Neuron (in vitro differentiated cells): ENCODE data around the gene RGS6.

Source experiments
- H2AFZ ChIP-seq: one replicate; pipeline ENCODE4 v1.6.1; 2013; ENCODE audit warnings: low read depth, mild to moderate bottlenecking, inconsistent platforms, low read length, moderate library complexity
- H3K27me3 ChIP-seq: one replicate; pipeline ENCODE4 v1.6.1; 2013; ENCODE audit warnings: low read length; ENCODE audit not compliant: insufficient read depth
- H3K36me3 ChIP-seq: one replicate; pipeline ENCODE4 v1.6.1; 2013; ENCODE audit warnings: low read length; ENCODE audit not compliant: insufficient read depth
- H3K4me1 ChIP-seq: one replicate; pipeline ENCODE4 v1.6.1; 2013; ENCODE audit warnings: low read length; ENCODE audit not compliant: insufficient read depth
- H3K4me3 ChIP-seq: 2 replicates; pipeline ENCODE4 v1.5.1; 2013; ENCODE audit warnings: mild to moderate bottlenecking, low read length, moderate library complexity
- H3K9me3 ChIP-seq: one replicate; pipeline ENCODE4 v1.6.1; 2013; ENCODE audit warnings: low read length

RGS6 gene

DNA sequence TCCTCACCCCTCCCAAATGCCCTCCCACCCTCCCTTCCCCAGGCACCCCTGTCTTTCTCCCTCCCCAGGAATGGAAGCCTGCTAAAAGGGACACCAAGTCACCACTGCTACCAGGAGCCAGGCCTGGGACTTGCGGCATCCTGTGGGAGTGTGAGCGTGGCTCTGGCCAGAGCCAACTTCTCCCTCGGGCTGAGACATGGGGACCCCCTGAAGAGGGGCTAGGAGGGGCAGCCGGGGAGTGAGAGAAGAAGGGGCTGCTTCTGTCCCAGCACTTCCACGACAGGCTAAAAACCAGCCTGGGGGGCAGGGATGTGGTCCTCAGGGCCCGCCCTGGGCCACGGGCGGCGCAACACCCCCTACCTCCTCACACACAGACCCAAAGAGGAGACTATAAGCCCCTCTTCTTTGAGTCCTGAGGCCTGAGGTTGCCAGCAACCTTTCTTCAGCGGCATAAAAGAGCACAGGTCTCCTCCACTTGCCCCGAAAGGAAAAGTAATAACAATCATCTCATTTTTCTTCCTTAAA lies 682.7 kb downstream of the RGS6 start:
- peaks cover 10% of the 10 kb centered on the region for H3K4me1 ChIP-seq
- no peaks in the 10 kb centered on the region for H3K27me3 ChIP-seq
- no peaks in the 10 kb centered on the region for H3K9me3 ChIP-seq
- no peaks in the 10 kb centered on the region for H3K36me3 ChIP-seq
- no peak overlapping the region for H3K4me3 ChIP-seq
- no peak overlapping the region for H2AFZ ChIP-seq

GRCh38 chr14:72615451-72616121 lies 683.4 kb downstream of the RGS6 start:
- peaks cover 10% of the 10 kb centered on the region for H3K4me1 ChIP-seq

More at GRCh38 chr14:72615451-72616121, 683.4 kb downstream of the RGS6 start:
- no peaks in the 10 kb centered on the region for H3K9me3 ChIP-seq
- H3K4me3 ChIP-seq = no peak overlapping the region
- no peak overlapping the region for H2AFZ ChIP-seq
- no peaks in the 10 kb centered on the region for H3K36me3 ChIP-seq
- H3K27me3 ChIP-seq = no peaks in the 10 kb centered on the region
